ENCODE measurements around the gene ELOVL2.

ELOVL2 gene

GRCh38 chr6:11021714-11022113, 22.4 kb downstream of the ELOVL2 start:
- Mint-ChIP-seq H3K9me3 (no peaks in the 10 kb centered on the region), H3K27me3 (peaks cover 14 to 20% of the 10 kb centered on the region in 2 donors), H3K4me1 (peaks cover 7% of the 10 kb centered on the region in 2 donors), H3K36me3 (no peaks in the 10 kb centered on the region), H3K27ac (no peak overlapping the region), H3K4me3 (no peak overlapping the region)
- no peak for DNase-seq
- no peak for ATAC-seq (replicated peaks)

GRCh38 chr6:11021003-11021402, 23.1 kb downstream of the ELOVL2 start:
- DNase-seq: no peak
- Mint-ChIP-seq H3K4me3 (no peak overlapping the region), H3K36me3 (no peaks in the 10 kb centered on the region), H3K27me3 (peaks cover 17 to 20% of the 10 kb centered on the region in 2 donors), H3K9me3 (no peaks in the 10 kb centered on the region), H3K4me1 (peaks cover 3% of the 10 kb centered on the region in 2 donors), H3K27ac (no peak overlapping the region)
- ATAC-seq (replicated peaks): no peak

GRCh38 chr6:11018225-11018624, 25.9 kb downstream of the ELOVL2 start:
- no peak for DNase-seq
- Mint-ChIP-seq H3K4me3 (no peak overlapping the region), H3K27ac (no peak overlapping the region), H3K36me3 (no peaks in the 10 kb centered on the region), H3K4me1 (no peaks in the 10 kb centered on the region), H3K9me3 (no peaks in the 10 kb centered on the region), H3K27me3 (peaks cover 24 to 26% of the 10 kb centered on the region in 2 donors)
- no peak for ATAC-seq (replicated peaks)

GRCh38 chr6:11017090-11017489, 27.0 kb downstream of the ELOVL2 start:
- Mint-ChIP-seq H3K36me3 (no peaks in the 10 kb centered on the region), H3K27me3 (peaks cover 22 to 25% of the 10 kb centered on the region in 2 donors), H3K4me3 (no peak overlapping the region), H3K4me1 (no peaks in the 10 kb centered on the region), H3K9me3 (no peaks in the 10 kb centered on the region), H3K27ac (no peak overlapping the region)
- no peak for DNase-seq
- no peak for ATAC-seq (replicated peaks)

GRCh38 chr6:11016452-11016851, 27.7 kb downstream of the ELOVL2 start:
- H3K4me1 Mint-ChIP-seq: no peaks in the 10 kb centered on the region
- no peak overlapping the region for H3K4me3 Mint-ChIP-seq
- DNase-seq (no peak), ATAC-seq (replicated peaks) (no peak)
- H3K36me3 Mint-ChIP-seq: no peaks in the 10 kb centered on the region
- peaks cover 18 to 19% of the 10 kb centered on the region in 2 donors for H3K27me3 Mint-ChIP-seq
- no peaks in the 10 kb centered on the region for H3K9me3 Mint-ChIP-seq
- H3K27ac Mint-ChIP-seq: no peak overlapping the region

GRCh38 chr6:11015102-11015501, 29.0 kb downstream of the ELOVL2 start:
- H3K36me3 Mint-ChIP-seq: no peaks in the 10 kb centered on the region
- no peak for ATAC-seq (replicated peaks)
- H3K27ac Mint-ChIP-seq: no peak overlapping the region
- H3K4me3 Mint-ChIP-seq: no peak overlapping the region
- no peak for DNase-seq
- H3K4me1 Mint-ChIP-seq: no peaks in the 10 kb centered on the region
- peaks cover 11 to 12% of the 10 kb centered on the region in 2 donors for H3K27me3 Mint-ChIP-seq
- no peaks in the 10 kb centered on the region for H3K9me3 Mint-ChIP-seq

GRCh38 chr6:11013721-11014070, 30.4 kb downstream of the ELOVL2 start:
- H3K27ac Mint-ChIP-seq: no peak overlapping the region
- H3K4me1 Mint-ChIP-seq: no peaks in the 10 kb centered on the region
- no peaks in the 10 kb centered on the region for H3K9me3 Mint-ChIP-seq
- DNase-seq (no peak), ATAC-seq (replicated peaks) (no peak)
- H3K27me3 Mint-ChIP-seq: peaks cover 18 to 20% of the 10 kb centered on the region in 2 donors
- no peak overlapping the region for H3K4me3 Mint-ChIP-seq
- H3K36me3 Mint-ChIP-seq: no peaks in the 10 kb centered on the region

- no peak overlapping the region for H3K4me3 Mint-ChIP-seq
- no peaks in the 10 kb centered on the region for H3K4me1 Mint-ChIP-seq
- peaks cover 18 to 20% of the 10 kb centered on the region in 2 donors for H3K27me3 Mint-ChIP-seq
- H3K27ac Mint-ChIP-seq: no peak overlapping the region
- no peaks in the 10 kb centered on the region for H3K9me3 Mint-ChIP-seq
- no peaks in the 10 kb centered on the region for H3K36me3 Mint-ChIP-seq
- ATAC-seq (replicated peaks) (no peak), DNase-seq (no peak)
These were observed 31.0 kb downstream of the ELOVL2 start for GRCh38 chr6:11012976-11013720.

GRCh38 chr6:11012295-11012754, 31.8 kb downstream of the ELOVL2 start:
- Mint-ChIP-seq H3K4me1 (no peaks in the 10 kb centered on the region), H3K4me3 (no peak overlapping the region), H3K36me3 (no peaks in the 10 kb centered on the region), H3K27me3 (peaks cover 18 to 20% of the 10 kb centered on the region in 2 donors), H3K9me3 (no peaks in the 10 kb centered on the region), H3K27ac (no peak overlapping the region)
- ATAC-seq (replicated peaks): no peak
- no peak for DNase-seq

- Mint-ChIP-seq H3K27me3 (peaks cover 18 to 20% of the 10 kb centered on the region in 2 donors), H3K9me3 (no peaks in the 10 kb centered on the region), H3K4me3 (no peak overlapping the region), H3K4me1 (no peaks in the 10 kb centered on the region), H3K36me3 (no peaks in the 10 kb centered on the region), H3K27ac (no peak overlapping the region)
- DNase-seq (no peak), ATAC-seq (replicated peaks) (no peak)
These were observed 32.3 kb downstream of the ELOVL2 start for GRCh38 chr6:11011787-11012234.

- DNase-seq (no peak), ATAC-seq (replicated peaks) (no peak)
- H3K9me3 Mint-ChIP-seq: no peaks in the 10 kb centered on the region
These were observed 34.8 kb downstream of the ELOVL2 start for GRCh38 chr6:11009353-11009752.

GRCh38 chr6:11008821-11009220, 35.3 kb downstream of the ELOVL2 start:
- no peak for ATAC-seq (replicated peaks)
- DNase-seq: no peak
- Mint-ChIP-seq H3K27me3 (peaks cover 7 to 13% of the 10 kb centered on the region in 2 donors), H3K27ac (no peak overlapping the region), H3K4me3 (no peak overlapping the region), H3K4me1 (no peaks in the 10 kb centered on the region), H3K9me3 (no peaks in the 10 kb centered on the region), H3K36me3 (no peaks in the 10 kb centered on the region)

More at GRCh38 chr6:11009353-11009752, 34.8 kb downstream of the ELOVL2 start:
- Mint-ChIP-seq H3K4me3 (no peak overlapping the region), H3K27ac (no peak overlapping the region), H3K36me3 (no peaks in the 10 kb centered on the region), H3K27me3 (peaks cover 7 to 13% of the 10 kb centered on the region in 2 donors), H3K4me1 (no peaks in the 10 kb centered on the region)

GRCh38 chr6:11007715-11008608, 36.1 kb downstream of the ELOVL2 start:
- peaks cover 7 to 11% of the 10 kb centered on the region in 2 donors for H3K27me3 Mint-ChIP-seq

GRCh38 chr6:11006061-11006460, 38.0 kb downstream of the ELOVL2 start:
- Mint-ChIP-seq H3K4me1 (no peaks in the 10 kb centered on the region), H3K36me3 (no peaks in the 10 kb centered on the region), H3K4me3 (no peak overlapping the region)

More at GRCh38 chr6:11007715-11008608, 36.1 kb downstream of the ELOVL2 start:
- Mint-ChIP-seq H3K27ac (no peak overlapping the region), H3K36me3 (no peaks in the 10 kb centered on the region), H3K4me3 (no peak overlapping the region), H3K9me3 (peaks cover 3% of the 10 kb centered on the region in 2 donors), H3K4me1 (no peaks in the 10 kb centered on the region)
- ATAC-seq (replicated peaks) (no peak), DNase-seq (no peak)

More at GRCh38 chr6:11006061-11006460, 38.0 kb downstream of the ELOVL2 start:
- ATAC-seq (replicated peaks): no peak
- no peak for DNase-seq
- Mint-ChIP-seq H3K9me3 (peaks cover 3% of the 10 kb centered on the region in 2 donors), H3K27ac (no peak overlapping the region), H3K27me3 (peaks cover 7 to 15% of the 10 kb centered on the region in 2 donors)

Data from stimulated activated naive B cell treated with anti-CD40 and anti-IgM and Interleukin-4, amounts not matched to agents 10 μg/mL and 1 μg/mL and 100 μg/mL, for 72 hours (primary cell).